GM12873 (cell line): ENCODE data around the gene PLEKHA7.

Experiments
- CTCF ChIP-seq: IDR thresholded peaks from 2 replicates; pipeline ENCODE4 v1.5.1; 2012; ENCODE audit warnings: low read depth, mild to moderate bottlenecking, moderate library complexity, low read length, control low read depth; ENCODE audit not compliant: insufficient read depth; ENCODE audit errors: missing control alignments

PLEKHA7 gene

DNA sequence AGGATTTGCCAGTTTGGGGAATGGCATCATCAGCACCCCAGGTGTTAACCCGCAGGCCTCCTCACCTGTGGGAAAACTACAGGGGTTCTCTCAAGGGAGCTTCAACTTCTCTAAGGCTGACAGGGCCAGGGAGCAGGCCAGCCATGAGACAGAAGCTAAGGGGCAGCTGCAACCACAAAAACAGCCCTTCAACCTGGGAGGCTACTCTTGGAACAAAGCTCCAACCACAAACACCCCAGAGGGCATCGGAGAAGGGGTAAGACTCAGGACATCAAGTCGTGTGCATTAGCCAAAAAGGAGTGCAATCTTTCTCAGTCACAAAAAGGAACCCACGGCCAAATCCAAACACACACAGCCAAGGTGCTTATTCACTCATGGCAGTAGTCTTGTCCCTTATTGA lies 103.0 kb downstream of the PLEKHA7 start:
- no peak for TF ChIP-seq CTCF

GRCh38 chr11:16909359-16910035 lies 104.7 kb downstream of the PLEKHA7 start:
- no peak for TF ChIP-seq CTCF

GRCh38 chr11:16905375-16905774 lies 108.8 kb downstream of the PLEKHA7 start:
- no peak for TF ChIP-seq CTCF

DNA sequence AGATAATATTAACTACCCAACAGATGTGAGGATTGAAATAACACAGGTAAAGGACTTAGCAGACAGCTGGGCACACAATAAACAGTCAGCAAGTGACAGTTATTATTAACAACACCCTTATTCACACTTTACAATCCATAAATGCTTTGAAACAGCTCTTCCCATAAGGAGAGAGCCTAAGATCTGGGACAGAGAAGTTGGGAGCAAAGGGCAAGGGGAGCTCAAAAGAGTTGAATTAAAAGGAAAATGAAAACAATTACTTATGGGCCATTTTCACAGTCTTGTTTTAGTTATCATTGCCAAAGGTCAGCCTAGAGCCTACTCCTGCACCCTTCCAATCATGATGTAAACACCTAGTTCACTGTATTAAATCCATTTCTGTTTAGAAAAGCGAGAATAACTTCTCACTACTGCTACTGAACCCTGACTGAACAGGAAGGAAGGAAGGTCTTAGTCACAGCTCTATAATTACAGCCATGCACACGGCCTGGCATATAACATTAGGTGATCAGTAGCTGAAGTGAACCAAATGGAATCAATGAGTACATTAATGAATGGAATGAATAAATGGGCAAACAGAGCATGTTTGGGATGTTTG lies 111.3 kb downstream of the PLEKHA7 start:
- no peak for TF ChIP-seq CTCF

DNA sequence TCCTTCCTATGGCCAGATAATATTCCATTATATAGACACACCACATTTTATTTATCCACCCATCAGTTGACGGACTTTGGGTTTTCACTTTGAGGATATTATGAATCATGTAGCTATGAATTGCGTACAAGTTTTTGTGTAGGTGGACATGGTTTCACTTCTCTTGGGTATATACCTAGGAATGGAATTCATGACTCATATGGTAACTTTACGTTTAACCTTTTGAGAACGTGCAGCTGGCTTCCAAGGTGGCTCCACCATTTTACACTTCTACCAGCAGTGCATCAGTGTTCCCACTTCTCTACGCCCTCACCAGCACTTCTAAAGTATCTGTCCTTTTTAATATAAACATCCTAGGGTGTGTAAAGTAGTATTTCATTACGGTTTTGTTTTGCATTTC lies 112.0 kb downstream of the PLEKHA7 start:
- TF ChIP-seq CTCF, result no peak

- TF ChIP-seq CTCF, result no peak
These were observed 113.7 kb downstream of the PLEKHA7 start for GRCh38 chr11:16900491-16900890.

DNA sequence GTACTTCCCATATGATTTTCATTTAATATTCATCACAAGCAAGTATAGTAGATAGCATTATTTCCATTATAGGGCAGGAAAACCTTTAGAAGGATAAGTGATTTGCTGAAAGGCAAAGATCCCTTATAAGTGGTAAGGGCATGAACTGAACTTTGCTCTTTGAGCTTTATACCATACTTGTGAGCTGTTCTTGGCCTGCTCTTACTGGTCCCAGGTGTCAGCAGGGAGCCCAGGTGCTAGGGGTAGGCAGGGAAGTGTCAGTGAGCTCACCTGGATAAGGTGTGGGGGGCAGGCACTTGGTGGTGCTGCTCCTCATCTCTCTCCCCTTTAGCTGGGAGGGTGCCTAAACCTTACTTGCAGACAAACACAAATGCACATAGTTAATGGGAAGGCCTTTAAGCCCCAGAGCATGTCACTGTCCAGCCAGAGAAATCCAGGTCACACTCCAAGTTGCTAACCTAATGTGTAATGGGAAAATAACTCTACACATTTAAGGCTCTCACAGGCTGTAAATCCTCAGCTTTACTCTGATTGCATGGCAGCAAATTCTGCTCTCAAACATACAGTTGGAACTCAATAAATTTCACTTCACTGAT lies 114.4 kb downstream of the PLEKHA7 start:
- TF ChIP-seq CTCF, result no peak
